Mucosa of stomach (tissue), 1 donor: ENCODE data around the gene SLC30A1.

ENCODE experiments used
- H3K27me3 ChIP-seq: one replicate; pipeline ENCODE4 v1.7.0; 2013; ENCODE audit warnings: mild to moderate bottlenecking, low read length; ENCODE audit not compliant: control insufficient read depth, insufficient read depth
- H3K36me3 ChIP-seq: one replicate; pipeline ENCODE4 v1.7.0; 2013; ENCODE audit warnings: low read length; ENCODE audit not compliant: control insufficient read depth, insufficient read depth
- H3K4me1 ChIP-seq: one replicate; pipeline ENCODE4 v1.7.0; 2013; ENCODE audit warnings: mild to moderate bottlenecking, low read length; ENCODE audit not compliant: control insufficient read depth, insufficient read depth
- H3K4me3 ChIP-seq: one replicate; pipeline ENCODE4 v1.7.0; 2013; ENCODE audit warnings: low read length
- H3K9ac ChIP-seq: one replicate; pipeline ENCODE4 v1.7.0; 2013; ENCODE audit warnings: mild to moderate bottlenecking, low read length, moderate library complexity
- H3K9me3 ChIP-seq: one replicate; pipeline ENCODE4 v1.7.0; 2013; ENCODE audit warnings: mild to moderate bottlenecking, low read length, moderate library complexity; ENCODE audit not compliant: control insufficient read depth
- donor health status: Pancreatic carcinoma.

Gene SLC30A1

DNA sequence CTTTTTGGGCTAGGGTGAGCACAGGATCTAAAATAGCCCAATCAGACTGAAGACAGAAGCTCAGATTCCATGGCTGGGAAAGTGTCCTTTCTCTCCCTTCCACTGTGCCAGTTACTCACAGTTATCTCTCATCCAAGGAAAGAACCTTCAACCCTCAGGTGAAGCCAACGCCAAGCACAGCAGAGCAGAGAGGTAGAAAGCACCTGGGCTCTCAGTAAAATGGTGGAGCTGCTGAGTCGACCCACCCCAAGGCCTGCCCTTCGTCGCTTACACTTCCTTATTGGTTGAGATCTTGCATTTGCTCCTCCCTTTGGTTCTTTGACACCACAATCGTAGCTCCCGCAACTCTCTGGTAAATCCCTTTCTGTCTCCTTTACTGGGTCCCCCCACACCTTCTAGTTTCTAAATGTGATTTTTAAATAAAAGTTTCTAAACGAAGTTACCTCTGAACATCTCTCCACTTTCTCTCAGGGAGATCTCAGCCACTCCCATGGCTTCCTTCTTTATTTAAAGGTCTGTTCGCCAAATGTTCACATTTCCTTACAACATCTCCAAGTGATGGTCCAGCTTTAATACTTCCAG, 27.5 kb upstream of the SLC30A1 start:
- Histone ChIP-seq H3K27me3 (no peaks in the 10 kb centered on the region), H3K9ac (no peak overlapping the region), H3K4me1 (peaks cover 21% of the 10 kb centered on the region), H3K9me3 (no peaks in the 10 kb centered on the region), H3K36me3 (no peaks in the 10 kb centered on the region), H3K4me3 (no peak overlapping the region)

- H3K4me3 ChIP-seq: no peak overlapping the region
- no peak overlapping the region for H3K9ac ChIP-seq
Observed at GRCh38 chr1:211605603-211606331, 26.8 kb upstream of the SLC30A1 start.

GRCh38 chr1:211605034-211605433, 26.1 kb upstream of the SLC30A1 start:
- Histone ChIP-seq H3K9me3 (no peaks in the 10 kb centered on the region), H3K4me3 (no peak overlapping the region), H3K4me1 (peaks cover 21% of the 10 kb centered on the region), H3K9ac (no peak overlapping the region), H3K27me3 (no peaks in the 10 kb centered on the region), H3K36me3 (no peaks in the 10 kb centered on the region)

More at GRCh38 chr1:211605603-211606331, 26.8 kb upstream of the SLC30A1 start:
- H3K4me1 ChIP-seq: peaks cover 21% of the 10 kb centered on the region
- H3K9me3 ChIP-seq: no peaks in the 10 kb centered on the region
- no peaks in the 10 kb centered on the region for H3K36me3 ChIP-seq
- no peaks in the 10 kb centered on the region for H3K27me3 ChIP-seq

DNA sequence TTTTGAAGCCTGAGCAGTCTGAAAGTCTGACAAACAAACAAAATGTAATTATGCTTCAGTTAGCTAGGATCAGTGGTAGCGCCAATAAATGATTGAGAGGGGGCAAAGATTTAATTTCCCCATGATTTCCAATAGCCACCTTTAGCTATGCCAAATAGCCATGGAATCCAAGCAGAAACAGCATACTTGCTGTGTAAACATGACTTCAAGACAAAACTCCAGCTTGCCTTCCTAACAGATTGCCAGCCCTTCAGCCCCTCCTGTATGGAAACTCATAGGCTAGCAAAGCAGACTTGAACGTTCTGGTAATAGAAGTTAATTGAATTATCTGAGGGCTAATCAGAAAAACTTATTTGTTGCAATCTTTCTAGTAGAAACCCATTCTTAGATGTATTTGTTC, 25.6 kb upstream of the SLC30A1 start:
- Histone ChIP-seq H3K27me3 (no peaks in the 10 kb centered on the region), H3K9ac (no peak overlapping the region), H3K4me1 (peaks cover 19% of the 10 kb centered on the region), H3K9me3 (no peaks in the 10 kb centered on the region), H3K4me3 (no peak overlapping the region), H3K36me3 (no peaks in the 10 kb centered on the region)

DNA sequence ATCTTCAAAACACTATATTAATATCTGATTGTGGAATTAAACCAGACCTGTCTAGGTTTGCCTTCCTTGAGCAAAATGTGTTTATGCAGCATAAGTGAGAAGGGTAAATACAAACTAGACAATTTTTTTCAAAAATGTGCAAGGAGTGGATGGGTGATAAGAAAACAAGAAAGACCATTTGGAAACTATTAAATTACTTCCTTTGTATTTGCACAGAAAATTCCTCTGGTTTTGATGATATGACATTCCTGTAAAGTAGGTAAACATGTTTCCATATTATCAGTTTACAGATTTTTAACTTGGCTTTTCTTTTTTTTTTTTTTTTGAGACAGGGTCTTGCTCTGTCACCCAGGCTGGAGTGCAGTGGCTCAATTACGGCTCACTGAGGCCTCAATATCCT, 24.8 kb upstream of the SLC30A1 start:
- no peaks in the 10 kb centered on the region for H3K9me3 ChIP-seq
- no peaks in the 10 kb centered on the region for H3K27me3 ChIP-seq
- H3K9ac ChIP-seq: no peak overlapping the region
- peaks cover 14% of the 10 kb centered on the region for H3K4me1 ChIP-seq
- H3K4me3 ChIP-seq: no peak overlapping the region
- no peaks in the 10 kb centered on the region for H3K36me3 ChIP-seq

DNA sequence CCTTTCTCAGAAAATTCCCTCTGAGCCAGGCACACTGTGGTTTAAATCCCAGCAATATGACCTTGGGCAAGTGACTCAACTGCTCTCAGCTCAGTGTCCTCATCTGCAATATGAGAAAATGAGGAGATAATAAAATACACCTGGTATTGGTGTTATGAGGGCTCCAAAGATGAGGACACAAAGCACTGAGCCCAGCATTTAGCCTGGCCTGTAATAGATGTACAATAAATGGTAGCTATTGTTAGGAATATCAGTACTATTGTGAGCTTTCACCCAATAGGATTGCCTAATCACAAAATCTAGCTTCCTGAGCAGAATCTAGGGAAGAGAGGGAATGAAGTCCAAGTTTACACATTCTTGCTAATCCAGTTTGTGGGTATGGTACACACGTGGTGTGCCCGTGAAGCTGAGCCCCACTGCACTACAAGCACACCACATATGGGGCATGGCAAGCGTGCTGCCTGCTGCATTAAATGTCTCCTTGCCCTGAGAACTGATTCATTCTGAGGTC, 24.3 kb upstream of the SLC30A1 start:
- Histone ChIP-seq H3K4me3 (no peak overlapping the region), H3K9ac (no peak overlapping the region), H3K36me3 (no peaks in the 10 kb centered on the region), H3K4me1 (peaks cover 13% of the 10 kb centered on the region), H3K27me3 (no peaks in the 10 kb centered on the region), H3K9me3 (no peaks in the 10 kb centered on the region)

GRCh38 chr1:211601982-211602670, 23.2 kb upstream of the SLC30A1 start:
- H3K4me3 ChIP-seq: no peak overlapping the region
- H3K27me3 ChIP-seq: no peaks in the 10 kb centered on the region
- no peak overlapping the region for H3K9ac ChIP-seq
- no peaks in the 10 kb centered on the region for H3K36me3 ChIP-seq
- peaks cover 9% of the 10 kb centered on the region for H3K4me1 ChIP-seq
- no peaks in the 10 kb centered on the region for H3K9me3 ChIP-seq

GRCh38 chr1:211601159-211601558, 22.2 kb upstream of the SLC30A1 start:
- Histone ChIP-seq H3K27me3 (no peaks in the 10 kb centered on the region), H3K4me1 (peaks cover 9% of the 10 kb centered on the region), H3K36me3 (no peaks in the 10 kb centered on the region), H3K9ac (no peak overlapping the region), H3K4me3 (no peak overlapping the region), H3K9me3 (no peaks in the 10 kb centered on the region)

GRCh38 chr1:211599250-211599649, 20.3 kb upstream of the SLC30A1 start:
- no peak overlapping the region for H3K9ac ChIP-seq
- H3K4me3 ChIP-seq: no peak overlapping the region

DNA sequence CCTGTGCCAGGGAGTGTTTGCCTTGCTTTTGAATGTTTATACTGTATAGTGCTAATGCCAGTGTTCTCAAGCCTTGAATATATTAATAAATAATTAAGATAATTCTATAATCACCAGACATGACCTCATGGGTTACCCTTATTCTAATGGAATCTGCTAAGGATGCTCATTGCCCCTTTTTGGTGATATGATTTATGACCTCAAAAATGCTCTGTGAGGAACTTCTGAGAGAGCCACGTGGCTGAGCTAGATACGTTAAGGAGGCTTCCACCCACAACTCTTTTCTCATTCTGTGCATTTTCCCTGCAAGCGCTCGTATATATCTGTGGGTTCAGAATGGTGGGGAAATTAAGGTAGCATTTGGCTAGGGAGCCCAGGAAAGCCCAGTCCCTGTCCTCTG, 19.6 kb upstream of the SLC30A1 start:
- peaks cover 9% of the 10 kb centered on the region for H3K4me1 ChIP-seq
- H3K27me3 ChIP-seq: no peaks in the 10 kb centered on the region
- no peak overlapping the region for H3K4me3 ChIP-seq
- no peaks in the 10 kb centered on the region for H3K9me3 ChIP-seq
- no peaks in the 10 kb centered on the region for H3K36me3 ChIP-seq
- H3K9ac ChIP-seq: no peak overlapping the region

More at GRCh38 chr1:211599250-211599649, 20.3 kb upstream of the SLC30A1 start:
- Histone ChIP-seq H3K9me3 (no peaks in the 10 kb centered on the region), H3K4me1 (peaks cover 9% of the 10 kb centered on the region), H3K27me3 (no peaks in the 10 kb centered on the region), H3K36me3 (no peaks in the 10 kb centered on the region)

- H3K9me3 ChIP-seq: no peaks in the 10 kb centered on the region
Observed at GRCh38 chr1:211596418-211597181, 17.6 kb upstream of the SLC30A1 start.

More at GRCh38 chr1:211596418-211597181, 17.6 kb upstream of the SLC30A1 start:
- no peaks in the 10 kb centered on the region for H3K36me3 ChIP-seq
- no peak overlapping the region for H3K9ac ChIP-seq
- H3K4me3 ChIP-seq: no peak overlapping the region
- no peaks in the 10 kb centered on the region for H3K27me3 ChIP-seq
- H3K4me1 ChIP-seq: no peaks in the 10 kb centered on the region
